Sigmoid colon (tissue), 7 donors: ENCODE measurements around the gene GATD1. TPM values are rescaled to one million over a fixed set of nuclear protein-coding genes. Genes with fewer than 3 reads are reported as not detected.

Source experiments
- DNase-seq: peaks from one replicate; pipeline ENCODE4 v3.0.0-alpha.2; 2019
- H3K27ac ChIP-seq, 4 donors: fragments of 200-600 bp; sonication (generic); one replicate each; pipeline ENCODE4 v1.5.1; 2016 to 2019; ENCODE audit warnings: mild to moderate bottlenecking in 1 of 4
- H3K27me3 ChIP-seq, 3 donors: fragments of 200-600 bp; sonication (generic); one replicate each; pipeline ENCODE4 v1.5.1; 2019; ENCODE audit warnings: mild to moderate bottlenecking in 1 of 3
- H3K36me3 ChIP-seq, 4 donors: fragments of 200-600 bp; sonication (generic); one replicate each; pipeline ENCODE4 v1.5.1; 2016 to 2019
- H3K4me1 ChIP-seq, 4 donors: fragments of 200-600 bp; sonication (generic); one replicate each; pipeline ENCODE4 v1.5.1; 2017 to 2019
- H3K4me3 ChIP-seq, 4 donors: fragments of 200-600 bp; sonication (generic); one replicate each; pipeline ENCODE4 v1.5.1; 2017 to 2019; ENCODE audit warnings: mild to moderate bottlenecking in 2 of 4, moderate library complexity in 1 of 4
- H3K9me3 ChIP-seq, 4 donors: fragments of 200-600 bp in 3 of 4; sonication (generic) in 3 of 4; one replicate each; pipeline versions ENCODE4 v1.5.1 to v1.6.1; 2013 to 2019
- CTCF ChIP-seq, 4 experiments: fragments of 450-650 bp in 3 of 4; fragments of 200-600 bp in 1 of 4; IDR thresholded peaks; one replicate each; pipeline ENCODE4 v1.5.1; 2016 to 2019; ENCODE audit warnings: antibody characterized with exemption in 4 of 4, mild to moderate bottlenecking in 3 of 4, moderate library complexity in 2 of 4
- EP300 ChIP-seq, 4 donors: sonication (generic); formaldehyde crosslinking; IDR thresholded peaks; one replicate each; pipeline ENCODE4 v1.6.1; 2017; ENCODE audit warnings: antibody characterized with exemption in 4 of 4
- POLR2A ChIP-seq, 2 donors: fragments of 450-650 bp; IDR thresholded peaks; one replicate each; pipeline ENCODE4 v1.6.1; 2016; ENCODE audit warnings: antibody characterized with exemption in 2 of 2, mild to moderate bottlenecking in 2 of 2, moderate library complexity in 2 of 2
- POLR2AphosphoS5 ChIP-seq, 4 donors: sonication (generic); formaldehyde crosslinking; IDR thresholded peaks; one replicate each; pipeline ENCODE4 v1.6.1; 2017; ENCODE audit warnings: antibody characterized with exemption in 4 of 4
- WGBS, 2 donors: extraction: QIAGEN DNeasy Blood & Tissue Kit; methylation state at CpG; one replicate each; pipeline ENCODE4 v1.1.7; 2013; 5-methylcytosine and 5-hydroxymethylcytosine counted together
- intact Hi-C: fragments of 100-400 bp; cut with DNase I; formaldehyde crosslinking; loops from one replicate; pipeline ENCODE4 v1.15.1; 2023
- polyA plus RNA-seq, 3 donors: library from polyadenylated mRNA; stranded (reverse); fragments of 200-250 nt; gene quantifications; one replicate each; pipeline ENCODE4 v1.2.3, GENCODE V29; 2013
- total RNA-seq, 4 donors: library from RNA; depleted of rRNA; stranded (reverse); fragments of >200 nt; gene quantifications; one replicate each; pipeline ENCODE4 v1.1.0, GENCODE V29; 2016
- donor health status: healthy with polysubstance abuse.
- donor health status: Bipolar disorder and iron deficiency.
- donor health status: healthy.

The GATD1 gene
- total and polyA plus RNA-seq, 7 donors = 6.7 to 55.9 (median 15.7) TPM

DNA sequence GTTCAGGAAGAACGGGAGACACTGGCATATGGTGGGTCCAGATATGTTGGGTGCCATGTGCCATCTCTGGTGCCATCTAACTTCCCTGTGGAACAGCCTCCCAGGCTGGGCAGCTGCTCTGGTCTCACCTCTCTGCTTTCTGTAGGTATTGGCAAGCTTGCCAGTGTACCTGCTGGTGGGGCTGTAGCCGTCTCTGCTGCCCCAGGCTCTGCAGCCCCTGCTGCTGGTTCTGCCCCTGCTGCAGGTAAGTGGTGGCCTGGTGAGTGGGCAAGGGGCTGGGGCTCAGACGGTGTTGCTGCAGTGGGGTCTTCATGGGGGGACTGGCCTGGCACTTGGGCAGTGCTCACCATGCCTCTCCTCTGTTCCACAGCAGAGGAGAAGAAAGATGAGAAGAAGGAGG, 35.1 kb upstream of the GATD1 start:
- Histone ChIP-seq H3K9me3 (no peaks in the 10 kb centered on the region), H3K27ac (no peak overlapping the region), H3K4me3 (no peak overlapping the region), H3K27me3 (no peaks in the 10 kb centered on the region), H3K4me1 (peaks cover 0 to 28% (median 26%) of the 10 kb centered on the region in 4 donors), H3K36me3 (peaks cover 22 to 39% (median 24%) of the 10 kb centered on the region in 4 donors)
- intact Hi-C loops = no loop called here
- DNase-seq = no peak
- TF ChIP-seq POLR2A (IDR thresholded peaks at IDR 0.05) = no peak
- TF ChIP-seq CTCF (IDR thresholded peaks at IDR 0.05) = no peak
- no peak for TF ChIP-seq POLR2AphosphoS5 (IDR thresholded peaks at IDR 0.05)
- no peak for TF ChIP-seq EP300 (IDR thresholded peaks at IDR 0.05)
- WGBS, 2 donors = 76 to 82% methylated on average over 3 of the region's 3 CpGs

- Histone ChIP-seq H3K4me3 (no peak overlapping the region), H3K27me3 (no peaks in the 10 kb centered on the region), H3K36me3 (peaks cover 22 to 39% (median 24%) of the 10 kb centered on the region in 4 donors), H3K4me1 (peaks cover 0 to 28% (median 26%) of the 10 kb centered on the region in 4 donors), H3K9me3 (no peaks in the 10 kb centered on the region), H3K27ac (peak overlapping the region in 2 of 4 donors; percentile 93 to 97)
- WGBS, 2 donors = 67 to 71% methylated on average over 14 of the region's 14 CpGs
- DNase-seq = no peak
- no peak for TF ChIP-seq EP300 (IDR thresholded peaks at IDR 0.05)
- TF ChIP-seq CTCF (IDR thresholded peaks at IDR 0.05) = no peak
- TF ChIP-seq POLR2AphosphoS5 (IDR thresholded peaks at IDR 0.05) = no peak
- no peak for TF ChIP-seq POLR2A (IDR thresholded peaks at IDR 0.05)
- intact Hi-C loops = no loop called here
These were observed 34.4 kb upstream of the GATD1 start for GRCh38 chr11:811446-812245.

DNA sequence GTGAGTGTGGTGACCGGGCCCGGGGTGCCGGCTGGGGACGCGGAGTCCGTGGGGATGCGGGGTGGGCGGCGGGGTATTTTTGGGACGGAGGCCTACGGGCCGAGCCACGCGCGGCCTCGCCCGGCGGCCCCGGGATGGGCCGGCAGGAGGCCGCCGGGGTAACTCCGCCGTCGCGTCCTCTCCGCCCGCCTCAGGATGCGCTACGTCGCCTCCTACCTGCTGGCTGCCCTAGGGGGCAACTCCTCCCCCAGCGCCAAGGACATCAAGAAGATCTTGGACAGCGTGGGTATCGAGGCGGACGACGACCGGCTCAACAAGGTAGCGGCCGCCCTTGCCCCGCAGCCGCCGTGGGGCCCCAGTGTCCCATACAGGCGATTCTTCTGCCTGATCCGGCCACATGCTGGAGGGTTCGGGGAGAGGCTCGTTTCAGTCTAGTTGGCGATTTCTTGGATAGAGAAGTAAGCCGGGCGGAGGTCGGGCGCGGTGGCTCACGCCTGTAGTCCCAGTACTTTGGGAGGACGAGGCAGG, 32.8 kb upstream of the GATD1 start:
- no peaks in the 10 kb centered on the region for H3K27me3 ChIP-seq
- intact Hi-C loops = no loop called here
- TF ChIP-seq CTCF (IDR thresholded peaks at IDR 0.05) (no peak), POLR2AphosphoS5 (IDR thresholded peaks at IDR 0.05) (no peak), EP300 (IDR thresholded peaks at IDR 0.05) (no peak), POLR2A (IDR thresholded peaks at IDR 0.05) (peak in 1 of 2 donors; percentile 61)
- WGBS, 2 donors = 0% methylated on average over 55 of the region's 55 CpGs
- H3K4me3 ChIP-seq = peak overlapping the region; percentile 73 to 99 (median 93)
- peak overlapping the region; percentile 91 to 97 (median 94) for H3K27ac ChIP-seq
- no peaks in the 10 kb centered on the region for H3K9me3 ChIP-seq
- H3K36me3 ChIP-seq = peaks cover 22 to 39% (median 24%) of the 10 kb centered on the region in 4 donors
- no peak for DNase-seq
- peaks cover 0 to 34% (median 29%) of the 10 kb centered on the region in 4 donors for H3K4me1 ChIP-seq

GRCh38 chr11:809287-810039, 32.2 kb upstream of the GATD1 start, which contains the start of gene RPLP2:
Gene RPLP2, plus strand, starts transcription at chr11:809967. Its CDS starts 268 bp downstream, at chr11:810235.
- peak; percentile 99 for DNase-seq
- H3K36me3 ChIP-seq = peaks cover 22 to 33% (median 23%) of the 10 kb centered on the region in 4 donors
- H3K27me3 ChIP-seq = no peaks in the 10 kb centered on the region
- intact Hi-C loops = loop anchor here (1.0 kb wide), 1 partner anchor 12 kb away; no protein-coding TSS in a partner anchor
- peaks cover 0 to 39% (median 35%) of the 10 kb centered on the region in 4 donors for H3K4me1 ChIP-seq
- peak within 1 kb of the TSS; percentile 73 to 99 (median 93) for H3K4me3 ChIP-seq
- H3K27ac ChIP-seq = peak within 1 kb of the TSS; percentile 91 to 97 (median 94)
- TF ChIP-seq POLR2A (IDR thresholded peaks at IDR 0.05) (peak; percentile 90 to 91), EP300 (IDR thresholded peaks at IDR 0.05) (peak in 2 of 4 donors; percentile 10 to 21), POLR2AphosphoS5 (IDR thresholded peaks at IDR 0.05) (peak; percentile 96 to 99 (median 97)), CTCF (IDR thresholded peaks at IDR 0.05) (no peak)
- 0 to 1% methylated on average over 81 of the region's 81 CpGs for WGBS, 2 donors
- no peaks in the 10 kb centered on the region for H3K9me3 ChIP-seq
